HCT116 (cell line): Measurements from ENCODE around the gene PLCB3. TPM values are rescaled to one million over a fixed set of nuclear protein-coding genes. Genes with fewer than 3 reads are reported as not detected.

Source experiments
- ATAC-seq: fragments of 200-7000 bp; cut with Tn5 transposase; 2 replicates; pipeline ENCODE4 v1.9.1; 2020; ENCODE audit warnings: mild to moderate bottlenecking, moderate library complexity
- BruUV-seq: library from RNA; stranded (reverse); fragments of 400-500 nt; replicated peaks from 2 replicates; lab custom pipeline; 2021; lab: Mats Ljungman, UMichigan
- CTCF ChIA-PET: fragments of 300-600 bp; sonication (Branson Sonifier 250); formaldehyde crosslinking; loops from one replicate; lab custom pipeline; 2021; ENCODE audit warnings: antibody characterized with exemption; lab: Charles Lee
- POLR2A ChIA-PET: fragments of 300-600, 350-600 bp; sonication (Branson Sonifier 250); formaldehyde crosslinking; loops from one replicate; lab custom pipeline; 2021; ENCODE audit warnings: antibody characterized with exemption; lab: Charles Lee
- RAD21 ChIA-PET, 2 experiments: fragments of 300-600 bp; sonication (Branson Sonifier 250); formaldehyde crosslinking; loops; one replicate each; lab custom pipeline; 2023; ENCODE audit warnings: low total read pairs in 2 of 2; ENCODE audit not compliant: uncharacterized antibody in 2 of 2, unreplicated experiment in 2 of 2, low non-redundant PET in 1 of 2; lab: Charles Lee
- DNase-seq: peaks from one replicate; pipeline ENCODE4 v3.0.0-alpha.2; 2010; ENCODE audit warnings: low read depth, low spot score
- H2AFZ ChIP-seq: fragments of 200-600 bp; shearing (Covaris generic), sonication (generic); 2 replicates; pipeline ENCODE4 v1.6.1; 2017; ENCODE audit warnings: low read depth, mixed run types, mixed read lengths, antibody characterized with exemption, low read length; ENCODE audit not compliant: poor library complexity, severe bottlenecking
- H3K27ac ChIP-seq: 2 replicates; pipeline ENCODE4 v1.5.1; 2012; ENCODE audit warnings: low read depth, low read length
- H3K27me3 ChIP-seq: fragments of 200-600 bp; sonication (generic); 2 replicates; pipeline ENCODE4 v1.6.1; 2016; ENCODE audit warnings: mixed run types, low read length, mixed read lengths; ENCODE audit not compliant: insufficient read depth
- H3K36me3 ChIP-seq, 2 experiments: fragments of 200-500 bp in 1 of 2; fragments of 200-600 bp in 1 of 2; sonication (Bioruptor generic) in 1 of 2; sonication (generic) in 1 of 2; 2 replicates each; pipeline versions ENCODE4 v1.5.1 to v1.6.1; 2014 to 2016; ENCODE audit warnings: low read length in 2 of 2, inconsistent platforms in 1 of 2, mixed read lengths in 1 of 2, mixed run types in 1 of 2; ENCODE audit not compliant: insufficient read depth in 2 of 2, control insufficient read depth in 1 of 2
- H3K4me1 ChIP-seq, 2 experiments: fragments of 200-600 bp in 1 of 2; sonication (generic) in 1 of 2; 2 replicates each; pipeline versions ENCODE4 v1.5.1 to v1.6.1; 2012 to 2017; ENCODE audit warnings: low read length in 2 of 2, inconsistent platforms in 1 of 2, mild to moderate bottlenecking in 1 of 2, mixed read lengths in 1 of 2, mixed run types in 1 of 2, moderate library complexity in 1 of 2; ENCODE audit not compliant: insufficient read depth in 2 of 2, control insufficient read depth in 1 of 2
- H3K4me2 ChIP-seq: fragments of 200-600 bp; sonication (generic); 2 replicates; pipeline ENCODE4 v1.6.1; 2017; ENCODE audit warnings: mixed run types, low read length, mixed read lengths
- H3K4me3 ChIP-seq, 2 experiments: fragments of 200-600 bp in 1 of 2; sonication (generic) in 1 of 2; replicated peaks in 1 of 2; 2 replicates each; pipeline ENCODE4 v1.5.1; 2011 to 2016; ENCODE audit warnings: low read length in 2 of 2, control low read depth in 1 of 2, low read depth in 1 of 2, mild to moderate bottlenecking in 1 of 2, mixed read lengths in 1 of 2, mixed run types in 1 of 2
- H3K79me2 ChIP-seq: fragments of 200-600 bp; sonication (generic); 2 replicates; pipeline ENCODE4 v1.6.1; 2017; ENCODE audit warnings: mild to moderate bottlenecking, mixed run types, low read length, moderate library complexity, mixed read lengths; ENCODE audit not compliant: insufficient read depth
- H3K9ac ChIP-seq: fragments of 200-600 bp; sonication (generic); 2 replicates; pipeline ENCODE4 v1.6.1; 2016; ENCODE audit warnings: low read length, mixed read lengths
- H3K9me2 ChIP-seq: fragments of 200-600 bp; sonication (generic), shearing (Covaris generic); 2 replicates; pipeline ENCODE4 v1.6.1; 2017; ENCODE audit warnings: mixed run types, mild to moderate bottlenecking, moderate library complexity; ENCODE audit not compliant: insufficient read depth
- H3K9me3 ChIP-seq, 2 experiments: fragments of 200-500 bp in 1 of 2; fragments of 200-600 bp in 1 of 2; sonication (Bioruptor generic) in 1 of 2; sonication (generic) in 1 of 2; 2 replicates each; pipeline ENCODE4 v1.6.1; 2014 to 2017; ENCODE audit warnings: low read length in 2 of 2, mixed read lengths in 2 of 2, inconsistent platforms in 1 of 2, low read depth in 1 of 2, mild to moderate bottlenecking in 1 of 2, mixed run types in 1 of 2, moderate library complexity in 1 of 2; ENCODE audit not compliant: control insufficient read depth in 1 of 2, insufficient read depth in 1 of 2
- H4K20me1 ChIP-seq: fragments of 200-600 bp; sonication (generic), shearing (Covaris generic); 2 replicates; pipeline ENCODE4 v1.6.1; 2017; ENCODE audit warnings: mixed run types, mild to moderate bottlenecking, moderate library complexity; ENCODE audit not compliant: insufficient read depth
- EGR1 ChIP-seq: IDR thresholded peaks from 2 replicates; pipeline ENCODE4 v1.6.1; 2012; ENCODE audit warnings: low read depth
- ELF1 ChIP-seq: IDR thresholded peaks from 2 replicates; pipeline ENCODE4 v1.6.1; 2012; ENCODE audit warnings: low read depth, borderline replicate concordance
- EZH2 ChIP-seq: fragments of 200-600 bp; sonication (generic); IDR thresholded peaks from 2 replicates; pipeline ENCODE4 v1.6.1; 2017; ENCODE audit warnings: antibody characterized with exemption, mixed run types
- EZH2phosphoT487 ChIP-seq: fragments of 200-600 bp; IDR thresholded peaks from 2 replicates; pipeline ENCODE4 v1.6.1; 2018; ENCODE audit warnings: antibody characterized with exemption, borderline replicate concordance
- JUND ChIP-seq: IDR thresholded peaks from 2 replicates; pipeline ENCODE4 v1.6.1; 2012
- POLR2A ChIP-seq: IDR thresholded peaks from 2 replicates; pipeline ENCODE4 v1.7.0; 2011; ENCODE audit warnings: borderline replicate concordance; ENCODE audit not compliant: insufficient read depth, insufficient read length; ENCODE audit errors: extremely low read depth
- RAD21 ChIP-seq: IDR thresholded peaks from 2 replicates; pipeline ENCODE4 v1.6.1; 2012; ENCODE audit warnings: low read depth, mild to moderate bottlenecking
- SIN3A ChIP-seq: IDR thresholded peaks from 2 replicates; pipeline ENCODE4 v1.6.1; 2012; ENCODE audit warnings: low read depth
- SP1 ChIP-seq: IDR thresholded peaks from 2 replicates; pipeline ENCODE4 v1.6.1; 2012; ENCODE audit warnings: low read depth
- YY1 ChIP-seq: IDR thresholded peaks from 2 replicates; pipeline ENCODE4 v1.6.1; 2011; ENCODE audit warnings: low read length, low read depth, moderate library complexity, mild to moderate bottlenecking; ENCODE audit not compliant: insufficient replicate concordance; ENCODE audit errors: extremely low read depth
- ZBTB33 ChIP-seq: IDR thresholded peaks from 2 replicates; pipeline ENCODE4 v1.6.1; 2011; ENCODE audit warnings: mild to moderate bottlenecking, low read length, moderate library complexity; ENCODE audit not compliant: insufficient replicate concordance; ENCODE audit errors: extremely low read depth
- ZFX ChIP-seq: fragments of 450-650 bp; IDR thresholded peaks from 2 replicates; pipeline ENCODE4 v1.6.1; 2017
- ZNF274 ChIP-seq: fragments of 200-500 bp; sonication (Bioruptor generic); IDR thresholded peaks from 2 replicates; pipeline ENCODE4 v1.6.1; 2014; ENCODE audit warnings: mild to moderate bottlenecking, low read depth, low read length, inconsistent platforms
- intact Hi-C: fragments of 100-400 bp; cut with micrococcal nuclease; formaldehyde crosslinking; loops from 2 replicates; pipeline ENCODE4 v1.10.0; 2022
- total RNA-seq: library from RNA; stranded (reverse); gene quantifications from one replicate; pipeline ENCODE4 v1.2.1, GENCODE V29; 2021; ENCODE audit not compliant: unreplicated experiment
- TF ChIP-seq, protein P1 (sequence below): IDR thresholded peaks from 2 replicates; pipeline ENCODE4 v1.6.1; 2012
- TF ChIP-seq, protein P2 (sequence below): IDR thresholded peaks from 2 replicates; pipeline ENCODE4 v1.6.1; 2012

The PLCB3 gene
- total RNA-seq, 1 experiment from 2014 or later: 106 TPM

DNA sequence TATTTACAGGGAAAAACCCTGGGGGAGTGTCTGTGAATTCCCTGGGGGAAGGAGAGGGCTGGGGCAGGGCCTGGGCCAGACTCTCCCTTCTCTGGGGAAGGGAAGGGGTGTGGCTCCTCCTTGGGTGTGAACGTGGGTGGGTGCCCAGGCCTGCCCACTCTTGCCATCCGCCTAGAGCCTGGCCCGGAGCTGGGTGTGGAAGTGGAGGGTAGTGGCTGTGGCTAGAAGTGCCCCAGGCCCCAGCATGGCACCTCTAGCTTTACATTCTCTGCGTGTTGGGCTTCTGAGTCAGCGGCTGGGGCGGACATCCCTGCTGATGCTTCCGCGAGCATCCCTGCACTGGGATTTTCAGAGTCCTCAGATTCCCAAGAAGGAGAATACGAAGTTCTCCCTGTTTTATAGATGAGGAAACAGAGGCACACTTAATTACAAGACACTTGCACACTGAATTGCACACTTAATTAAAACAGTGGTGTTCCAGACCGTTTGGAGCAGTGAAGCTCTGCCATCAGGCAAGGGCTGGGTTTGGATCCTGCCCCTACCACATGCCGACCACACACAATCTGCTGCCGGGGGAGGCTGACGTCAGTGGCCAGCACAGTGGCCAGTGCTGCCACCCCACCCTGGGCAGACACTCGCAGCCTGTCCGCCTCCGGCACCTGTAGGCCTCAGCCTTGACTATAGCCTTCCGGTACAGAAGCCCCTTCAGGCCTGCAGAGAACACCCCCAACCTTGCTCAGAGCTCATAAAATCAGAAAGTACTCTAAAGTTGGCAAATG is 25.5 kb downstream of the PLCB3 start:
- BruUV-seq: no TSS peak
- no peak overlapping the region for H2AFZ ChIP-seq
- peaks cover 3% of the 10 kb centered on the region; the same call in 1 of the 2 replicates for H3K79me2 ChIP-seq
- H3K9me2 ChIP-seq: no peaks in the 10 kb centered on the region
- no peaks in the 10 kb centered on the region for H3K27me3 ChIP-seq
- H3K4me1 ChIP-seq: peaks cover under 1% of the 10 kb centered on the region in 2 experiments; a peak in 2 of 4 replicates
- no peak overlapping the region for H3K4me2 ChIP-seq
- H3K27ac ChIP-seq: no peak overlapping the region
- H4K20me1 ChIP-seq: no peaks in the 10 kb centered on the region
- intact Hi-C loops: no loop called here
- no peaks in the 10 kb centered on the region for H3K9me3 ChIP-seq
- DNase-seq (no peak), ATAC-seq (peak; percentile 37; the same call in 1 of the 2 replicates)
- ChIA-PET CTCF (interaction anchor here (1.2 to 1.5 kb wide), 2 partner anchors 24 to 28 kb away, joined by 3 to 4 read pairs; partner anchors contain the start of gene CATSPERZ), POLR2A (no interaction called here), RAD21 (no interaction called here)
- no peak overlapping the region for H3K4me3 ChIP-seq
- no peak for TF ChIP-seq EGR1
- TF ChIP-seq JUND: no peak
- TF ChIP-seq ELF1: no peak
- no peak for TF ChIP-seq SP1
- TF ChIP-seq, protein P1, sequence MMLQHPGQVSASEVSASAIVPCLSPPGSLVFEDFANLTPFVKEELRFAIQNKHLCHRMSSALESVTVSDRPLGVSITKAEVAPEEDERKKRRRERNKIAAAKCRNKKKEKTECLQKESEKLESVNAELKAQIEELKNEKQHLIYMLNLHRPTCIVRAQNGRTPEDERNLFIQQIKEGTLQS: no peak
- TF ChIP-seq ZNF274: no peak
- no peak for TF ChIP-seq ZBTB33
- no peak for TF ChIP-seq ZFX
- no peak for TF ChIP-seq POLR2A
- TF ChIP-seq, protein P2, sequence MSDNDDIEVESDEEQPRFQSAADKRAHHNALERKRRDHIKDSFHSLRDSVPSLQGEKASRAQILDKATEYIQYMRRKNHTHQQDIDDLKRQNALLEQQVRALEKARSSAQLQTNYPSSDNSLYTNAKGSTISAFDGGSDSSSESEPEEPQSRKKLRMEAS: no peak
- TF ChIP-seq EZH2: no peak
- TF ChIP-seq EZH2phosphoT487: no peak
- no peak for TF ChIP-seq YY1
- TF ChIP-seq SIN3A: no peak
- TF ChIP-seq RAD21: no peak
- no peaks in the 10 kb centered on the region; a peak in 1 of 4 replicates for H3K36me3 ChIP-seq
- no peak overlapping the region for H3K9ac ChIP-seq
